ENCODE measurements around the gene CYS1. TPM values are rescaled to one million over a fixed set of nuclear protein-coding genes. Genes with fewer than 3 reads are reported as not detected.

Gene CYS1
- total RNA-seq, 1 donor from 2014 or later = 7.3 TPM

- no peaks in the 10 kb centered on the region for H3K9me3 Mint-ChIP-seq (ENCODE audit: unreplicated experiment)
- TF ChIP-seq CTCF (IDR thresholded peaks at IDR 0.05; ENCODE audit: unreplicated experiment) = no peak
- H3K36me3 Mint-ChIP-seq (ENCODE audit: low read depth, unreplicated experiment) = no peaks in the 10 kb centered on the region
- H3K27ac Mint-ChIP-seq (ENCODE audit: unreplicated experiment) = no peak overlapping the region
- no peak for DNase-seq (ENCODE audit: low spot score)
- no peak overlapping the region for H3K4me3 Mint-ChIP-seq (ENCODE audit: unreplicated experiment)
- peaks cover 8% of the 10 kb centered on the region for H3K27me3 Mint-ChIP-seq (ENCODE audit: unreplicated experiment)
- no peaks in the 10 kb centered on the region for H3K4me1 Mint-ChIP-seq (ENCODE audit: unreplicated experiment)
These were observed 6.7 kb upstream of the CYS1 start for GRCh38 chr2:10086950-10087349.

GRCh38 chr2:10085668-10086059 lies 5.5 kb upstream of the CYS1 start:
- Mint-ChIP-seq H3K4me3 (ENCODE audit: unreplicated experiment) (no peak overlapping the region), H3K4me1 (ENCODE audit: unreplicated experiment) (peaks cover 4% of the 10 kb centered on the region), H3K27ac (ENCODE audit: unreplicated experiment) (no peak overlapping the region), H3K27me3 (ENCODE audit: unreplicated experiment) (peaks cover 13% of the 10 kb centered on the region), H3K36me3 (ENCODE audit: low read depth, unreplicated experiment) (no peaks in the 10 kb centered on the region), H3K9me3 (ENCODE audit: unreplicated experiment) (no peaks in the 10 kb centered on the region)
- no peak for DNase-seq (ENCODE audit: low spot score)
- no peak for TF ChIP-seq CTCF (IDR thresholded peaks at IDR 0.05; ENCODE audit: unreplicated experiment)

- H3K9me3 Mint-ChIP-seq (ENCODE audit: unreplicated experiment) = no peaks in the 10 kb centered on the region
- H3K4me3 Mint-ChIP-seq (ENCODE audit: unreplicated experiment) = no peak overlapping the region
- peaks cover 4% of the 10 kb centered on the region for H3K4me1 Mint-ChIP-seq (ENCODE audit: unreplicated experiment)
- no peak for DNase-seq (ENCODE audit: low spot score)
- H3K27me3 Mint-ChIP-seq (ENCODE audit: unreplicated experiment) = peaks cover 13% of the 10 kb centered on the region
- H3K36me3 Mint-ChIP-seq (ENCODE audit: low read depth, unreplicated experiment) = no peaks in the 10 kb centered on the region
- H3K27ac Mint-ChIP-seq (ENCODE audit: unreplicated experiment) = no peak overlapping the region
- no peak for TF ChIP-seq CTCF (IDR thresholded peaks at IDR 0.05; ENCODE audit: unreplicated experiment)
These were observed 4.9 kb upstream of the CYS1 start for GRCh38 chr2:10085043-10085667.

- no peak for TF ChIP-seq CTCF (IDR thresholded peaks at IDR 0.05; ENCODE audit: unreplicated experiment)
- peaks cover 4% of the 10 kb centered on the region for H3K4me1 Mint-ChIP-seq (ENCODE audit: unreplicated experiment)
- H3K36me3 Mint-ChIP-seq (ENCODE audit: low read depth, unreplicated experiment) = no peaks in the 10 kb centered on the region
- no peak for DNase-seq (ENCODE audit: low spot score)
- H3K27me3 Mint-ChIP-seq (ENCODE audit: unreplicated experiment) = peaks cover 13% of the 10 kb centered on the region
- no peaks in the 10 kb centered on the region for H3K9me3 Mint-ChIP-seq (ENCODE audit: unreplicated experiment)
- no peak overlapping the region for H3K27ac Mint-ChIP-seq (ENCODE audit: unreplicated experiment)
- H3K4me3 Mint-ChIP-seq (ENCODE audit: unreplicated experiment) = no peak overlapping the region
These were observed 4.1 kb upstream of the CYS1 start for GRCh38 chr2:10084223-10084865.

- no peak for DNase-seq (ENCODE audit: low spot score)
- H3K9me3 Mint-ChIP-seq (ENCODE audit: unreplicated experiment) = no peaks in the 10 kb centered on the region
- H3K36me3 Mint-ChIP-seq (ENCODE audit: low read depth, unreplicated experiment) = no peaks in the 10 kb centered on the region
- H3K27me3 Mint-ChIP-seq (ENCODE audit: unreplicated experiment) = peaks cover 15% of the 10 kb centered on the region
- TF ChIP-seq CTCF (IDR thresholded peaks at IDR 0.05; ENCODE audit: unreplicated experiment) = no peak
- H3K4me3 Mint-ChIP-seq (ENCODE audit: unreplicated experiment) = no peak overlapping the region
- no peak overlapping the region for H3K27ac Mint-ChIP-seq (ENCODE audit: unreplicated experiment)
- peaks cover 6% of the 10 kb centered on the region for H3K4me1 Mint-ChIP-seq (ENCODE audit: unreplicated experiment)
These were observed 3.5 kb upstream of the CYS1 start for GRCh38 chr2:10083692-10084211.

Data from endothelial cell (in vitro differentiated cells).